GM23338 (cell line): ENCODE measurements around the gene MROH7. TPM values are rescaled to one million over a fixed set of nuclear protein-coding genes. Genes with fewer than 3 reads are reported as not detected.

Experiments used
- ATAC-seq: fragments of 200-7000 bp; cut with Tn5 transposase; 3 replicates; pipeline ENCODE4 v1.9.1; 2020
- DNase-seq: peaks from one replicate; pipeline ENCODE4 v3.0.0-alpha.2; 2015; ENCODE audit warnings: low spot score
- H2AFZ ChIP-seq: fragments of 200-600 bp; sonication (generic); 2 replicates; pipeline ENCODE4 v1.8.0; 2016; ENCODE audit warnings: antibody characterized with exemption, mild to moderate bottlenecking, moderate library complexity
- H3F3A ChIP-seq: fragments of 200-600 bp; sonication (generic); replicated peaks from 2 replicates; pipeline ENCODE4 v1.8.0; 2017; ENCODE audit warnings: antibody characterized with exemption, mixed run types, low read depth
- H3K27ac ChIP-seq: fragments of 200-600 bp; sonication (generic); 2 replicates; pipeline ENCODE4 v1.6.1; 2016; ENCODE audit warnings: low read depth
- H3K27me3 ChIP-seq: fragments of 200-600 bp; sonication (generic); 2 replicates; pipeline ENCODE4 v1.8.0; 2016; ENCODE audit warnings: mild to moderate bottlenecking, mixed run types, moderate library complexity; ENCODE audit not compliant: insufficient read depth
- H3K36me3 ChIP-seq: fragments of 200-600 bp; sonication (generic); 2 replicates; pipeline ENCODE4 v1.8.0; 2016; ENCODE audit warnings: mild to moderate bottlenecking; ENCODE audit not compliant: insufficient read depth
- H3K4me1 ChIP-seq: fragments of 200-600 bp; sonication (generic); 2 replicates; pipeline ENCODE4 v1.8.0; 2016; ENCODE audit warnings: mild to moderate bottlenecking, moderate library complexity; ENCODE audit not compliant: insufficient read depth
- H3K4me2 ChIP-seq: fragments of 200-600 bp; sonication (generic); 2 replicates; pipeline ENCODE4 v1.7.1; 2017; ENCODE audit warnings: mixed run types
- H3K4me3 ChIP-seq: fragments of 200-600 bp; sonication (generic); 2 replicates; pipeline ENCODE4 v1.6.1; 2016; ENCODE audit warnings: mixed run types
- H3K79me2 ChIP-seq: fragments of 200-600 bp; sonication (generic); replicated peaks from 2 replicates; pipeline ENCODE4 v1.8.0; 2017; ENCODE audit warnings: mild to moderate bottlenecking; ENCODE audit not compliant: insufficient read depth
- H3K9me2 ChIP-seq: fragments of 200-600 bp; sonication (generic); 2 replicates; pipeline ENCODE4 v1.8.0; 2017; ENCODE audit not compliant: insufficient read depth
- H4K20me1 ChIP-seq: fragments of 200-600 bp; sonication (generic); replicated peaks from 2 replicates; pipeline ENCODE4 v1.8.0; 2017; ENCODE audit warnings: mild to moderate bottlenecking; ENCODE audit not compliant: insufficient read depth
- H3K27ac Mint-ChIP-seq: 2 replicates; pipeline ENCODE4 v1.8.0; 2020; ENCODE audit warnings: inconsistent platforms, mild to moderate bottlenecking, moderate library complexity, mixed read lengths
- H3K27me3 Mint-ChIP-seq: 3 replicates; pipeline ENCODE4 v1.8.0; 2022; ENCODE audit warnings: low read depth, mild to moderate bottlenecking, moderate library complexity, mixed read lengths, inconsistent platforms; ENCODE audit not compliant: insufficient read depth, poor library complexity
- H3K36me3 Mint-ChIP-seq: 3 replicates; pipeline ENCODE4 v1.8.0; 2021; ENCODE audit warnings: low read depth, mild to moderate bottlenecking, inconsistent platforms, moderate library complexity, mixed read lengths
- H3K4me1 Mint-ChIP-seq: 3 replicates; pipeline ENCODE4 v1.8.0; 2020; ENCODE audit warnings: mild to moderate bottlenecking, inconsistent platforms, mixed read lengths
- H3K4me3 Mint-ChIP-seq: 3 replicates; pipeline ENCODE4 v1.8.0; 2021; ENCODE audit warnings: moderate library complexity, mild to moderate bottlenecking, inconsistent platforms, mixed read lengths
- H3K9me3 Mint-ChIP-seq: 3 replicates; pipeline ENCODE4 v1.8.0; 2020; ENCODE audit warnings: moderate library complexity, mild to moderate bottlenecking, inconsistent platforms, mixed read lengths
- CREB1 ChIP-seq: fragments of 250-450 bp; sonication (Bioruptor Pico); IDR thresholded peaks from 2 replicates; pipeline ENCODE4 v1.5.0; 2020; ENCODE audit warnings: low read depth, mild to moderate bottlenecking, moderate library complexity
- CTCF ChIP-seq, 2 experiments: fragments of 200-600 bp in 1 of 2; sonication (generic) in 1 of 2; conservative IDR thresholded peaks; 2 replicates each; pipeline versions ENCODE4 v1.5.1 to v1.6.1; 2016 to 2017; ENCODE audit warnings: antibody characterized with exemption in 2 of 2, low read depth in 2 of 2, mild to moderate bottlenecking in 2 of 2, moderate library complexity in 1 of 2
- ETS1 ChIP-seq: IDR thresholded peaks from 2 replicates; pipeline ENCODE4 v1.6.1; 2016; ENCODE audit warnings: antibody characterized with exemption
- EZH2 ChIP-seq: fragments of 200-600 bp; sonication (generic); IDR thresholded peaks from one replicate; pipeline ENCODE4 v1.8.0; 2017; ENCODE audit warnings: antibody characterized with exemption, mild to moderate bottlenecking, low read depth; ENCODE audit not compliant: unreplicated experiment
- EZH2phosphoT487 ChIP-seq: fragments of 200-600 bp; sonication (generic); IDR thresholded peaks from one replicate; pipeline ENCODE4 v1.8.1; 2018; ENCODE audit warnings: antibody characterized with exemption; ENCODE audit not compliant: unreplicated experiment
- JUNB ChIP-seq: IDR thresholded peaks from one replicate; pipeline ENCODE4 v1.6.1; 2016; ENCODE audit warnings: antibody characterized with exemption; ENCODE audit not compliant: unreplicated experiment
- NANOG ChIP-seq: IDR thresholded peaks from 2 replicates; pipeline ENCODE4 v1.6.1; 2016; ENCODE audit warnings: antibody characterized with exemption, borderline replicate concordance
- POLR2AphosphoS5 ChIP-seq: IDR thresholded peaks from 2 replicates; pipeline ENCODE4 v1.6.1; 2016; ENCODE audit warnings: antibody characterized with exemption, low read depth
- REST ChIP-seq: IDR thresholded peaks from one replicate; pipeline ENCODE4 v1.6.1; 2018; ENCODE audit warnings: antibody characterized with exemption; ENCODE audit not compliant: unreplicated experiment
- STAT1 ChIP-seq: IDR thresholded peaks from one replicate; pipeline ENCODE4 v1.6.1; 2016; ENCODE audit warnings: antibody characterized with exemption; ENCODE audit not compliant: unreplicated experiment
- ZNF114 ChIP-seq: fragments of 250-450 bp; sonication (Bioruptor Pico); IDR thresholded peaks from 2 replicates; pipeline ENCODE4 v1.5.0; 2020; ENCODE audit warnings: mild to moderate bottlenecking, moderate library complexity
- ZNF331 ChIP-seq: fragments of 250-450 bp; sonication (Bioruptor Pico); IDR thresholded peaks from 2 replicates; pipeline ENCODE4 v1.5.0; 2020; ENCODE audit warnings: low read depth, mild to moderate bottlenecking, moderate library complexity
- ZNF462 ChIP-seq: fragments of 250-450 bp; sonication (Bioruptor Pico); IDR thresholded peaks from 2 replicates; pipeline ENCODE4 v1.5.0; 2020; ENCODE audit warnings: mild to moderate bottlenecking, moderate library complexity
- polyA plus RNA-seq: library from polyadenylated mRNA; unstranded; fragments of >200 nt; fragmentation: Nextera tagmentation; extraction: Ambion mirVana; gene quantifications from 2 replicates; pipeline ENCODE4 v1.2.1, GENCODE V29; 2016
- total RNA-seq: library from RNA; depleted of rRNA; stranded (reverse); fragments of >200 nt; shearing (Covaris generic); gene quantifications from 2 replicates; pipeline ENCODE4 v1.2.3, GENCODE V29; 2014

The MROH7 gene
- total and polyA plus RNA-seq, 2 experiments from 2014 or later = 0.17 TPM; not detected in 1

GRCh38 chr1:54754486-54755285, 113.1 kb downstream of the MROH7 start:
- Histone ChIP-seq H3K27me3 (no peaks in the 10 kb centered on the region), H4K20me1 (no peaks in the 10 kb centered on the region), H3F3A (no peaks in the 10 kb centered on the region), H3K4me3 (no peak overlapping the region), H3K79me2 (no peaks in the 10 kb centered on the region), H3K36me3 (no peaks in the 10 kb centered on the region), H3K9me2 (no peaks in the 10 kb centered on the region), H2AFZ (no peak overlapping the region), H3K4me2 (no peak overlapping the region), H3K27ac (no peak overlapping the region), H3K4me1 (peaks cover 16% of the 10 kb centered on the region; the same call in 1 of the 2 replicates)
- Mint-ChIP-seq H3K4me1 (peaks cover 15% of the 10 kb centered on the region), H3K4me3 (no peak overlapping the region), H3K27ac (peak overlapping the region; percentile 82; the same call in 1 of the 2 replicates), H3K27me3 (peaks cover 4% of the 10 kb centered on the region), H3K36me3 (peaks cover 8% of the 10 kb centered on the region; the same call in 1 of the 3 replicates), H3K9me3 (no peaks in the 10 kb centered on the region)
- ATAC-seq (no peak; the same call in 2 of the 3 replicates), DNase-seq (no peak)
- TF ChIP-seq JUNB (no peak), CTCF (conservative IDR thresholded peaks at IDR 0.05; ENCODE audit: low read depth in 2 of 2) (no peak), EZH2 (no peak), ZNF462 (CRISPR knock-in tag) (no peak), EZH2phosphoT487 (no peak), CREB1 (CRISPR knock-in tag) (no peak), NANOG (no peak), REST (no peak), STAT1 (no peak), ZNF114 (CRISPR knock-in tag) (no peak), ETS1 (no peak), ZNF331 (no peak), POLR2AphosphoS5 (no peak)
